HCT116 (cell line): Measurements from ENCODE around the gene SPOP.
"Not testable (repeated sequence)": the region's sequence is repeated elsewhere in the genome, so short reads cannot be mapped to it uniquely, and the experiment has no call there.

ENCODE experiments used
- CBX3 ChIP-seq: IDR thresholded peaks from 2 replicates; pipeline ENCODE4 v1.6.1; 2012; ENCODE audit warnings: low read depth
- CEBPB ChIP-seq: IDR thresholded peaks from 2 replicates; pipeline ENCODE4 v1.6.1; 2012; ENCODE audit warnings: low read depth
- CTCF ChIP-seq, 3 experiments: fragments of 200-600 bp in 1 of 3; sonication (generic) in 1 of 3; IDR thresholded peaks in 2 of 3; conservative IDR thresholded peaks in 1 of 3; 2 replicates each; pipeline ENCODE4 v1.5.1; 2012 to 2017; ENCODE audit warnings: low read depth in 2 of 3, low read length in 2 of 3, antibody characterized with exemption in 1 of 3, borderline replicate concordance in 1 of 3, control low read depth in 1 of 3, mild to moderate bottlenecking in 1 of 3, mixed read lengths in 1 of 3, mixed run types in 1 of 3, moderate library complexity in 1 of 3; ENCODE audit not compliant: insufficient read depth in 1 of 3
- EZH2 ChIP-seq: fragments of 200-600 bp; sonication (generic); IDR thresholded peaks from 2 replicates; pipeline ENCODE4 v1.6.1; 2017; ENCODE audit warnings: antibody characterized with exemption, mixed run types
- JUND ChIP-seq: IDR thresholded peaks from 2 replicates; pipeline ENCODE4 v1.6.1; 2012
- MAX ChIP-seq: IDR thresholded peaks from 2 replicates; pipeline ENCODE4 v1.6.1; 2012
- POLR2A ChIP-seq: IDR thresholded peaks from 2 replicates; pipeline ENCODE4 v1.7.0; 2011; ENCODE audit warnings: borderline replicate concordance; ENCODE audit not compliant: insufficient read depth, insufficient read length; ENCODE audit errors: extremely low read depth
- POLR2AphosphoS5 ChIP-seq: IDR thresholded peaks from 2 replicates; pipeline ENCODE4 v1.6.1; 2011; ENCODE audit warnings: mild to moderate bottlenecking, low read depth, low read length, moderate library complexity
- REST ChIP-seq: IDR thresholded peaks from 2 replicates; pipeline ENCODE4 v1.6.1; 2012; ENCODE audit warnings: low read depth
- SIN3A ChIP-seq: IDR thresholded peaks from 2 replicates; pipeline ENCODE4 v1.6.1; 2012; ENCODE audit warnings: low read depth
- SRF ChIP-seq: IDR thresholded peaks from 2 replicates; pipeline ENCODE4 v1.6.1; 2012; ENCODE audit warnings: low read depth
- ZNF274 ChIP-seq: fragments of 200-500 bp; sonication (Bioruptor generic); IDR thresholded peaks from 2 replicates; pipeline ENCODE4 v1.6.1; 2014; ENCODE audit warnings: mild to moderate bottlenecking, low read depth, low read length, inconsistent platforms

- not testable (repeated sequence) for TF ChIP-seq CTCF (IDR thresholded peaks at IDR 0.05 in 2 of 3, conservative IDR thresholded peaks at IDR 0.05 in 1 of 3; ENCODE audit: borderline replicate concordance in 1 of 3, insufficient read depth in 1 of 3, low read depth in 2 of 3, low read length in 2 of 3); CBX3; POLR2AphosphoS5; SIN3A; POLR2A; REST; EZH2; ZNF274; JUND; SRF; CEBPB; MAX
These were observed 31.9 kb downstream of the SPOP start for GRCh38 chr17:49646056-49646390.
